ENCODE data around the gene BCL11B. TPM values are rescaled to one million over a fixed set of nuclear protein-coding genes. Genes with fewer than 3 reads are reported as not detected.
A peak's percentile ranks its signal among the peaks of the same experiment; 100 is the strongest.

BCL11B gene
- total and polyA plus RNA-seq, 2 of the 8 experiments (the other 6 are each of a cell fraction or from before 2014, with no cell fraction given): 0.63 to 5.9 TPM

- Histone ChIP-seq H4K91ac (replicated peaks; ENCODE audit: insufficient read length, low read length) (peak overlapping the region; percentile 8), H3K23me2 (ENCODE audit: low read depth, low read length) (peaks cover 7% of the 10 kb centered on the region), H3K9ac (replicated peaks in 1 of 4; ENCODE audit: extremely low read depth in 1 of 4, low read depth in 3 of 4, low read length in 3 of 4) (no peak overlapping the region), H3K23ac (ENCODE audit: insufficient read length) (no peak overlapping the region), H3K56ac (replicated peaks; ENCODE audit: insufficient read length, low read depth, low read length) (no peak overlapping the region), H3K9me3 (ENCODE audit: insufficient read depth in 2 of 2, low read depth in 1 of 2, low read length in 1 of 2) (no peaks in the 10 kb centered on the region), H2BK12ac (ENCODE audit: low read depth, low read length) (peak overlapping the region; percentile 31; the same call in 1 of the 2 replicates), H2AK5ac (ENCODE audit: low read depth, low read length) (no peak overlapping the region; the same call in 1 of the 2 replicates), H2BK120ac (replicated peaks; ENCODE audit: low read depth, low read length) (no peak overlapping the region), H2BK20ac (ENCODE audit: low read length) (no peak overlapping the region), H2AFZ (ENCODE audit: low read length) (no peak overlapping the region), H3K79me1 (ENCODE audit: low read depth, low read length) (no peaks in the 10 kb centered on the region; the same call in 1 of the 2 replicates), H3K27me3 (replicated peaks in 1 of 4; ENCODE audit: control insufficient read depth in 3 of 4, extremely low read depth in 1 of 4, insufficient read depth in 3 of 4, low read length in 3 of 4) (peaks cover 0 to 1% (median under 1%) of the 10 kb centered on the region in 4 experiments; a peak in 2 of 7 replicates), H3K4me1 (replicated peaks in 1 of 4; ENCODE audit: control insufficient read depth in 3 of 4, insufficient read depth in 4 of 4, low read length in 3 of 4) (peaks cover 11 to 38% (median 34%) of the 10 kb centered on the region in 4 experiments), H3K4me2 (ENCODE audit: insufficient read depth in 1 of 2, low read depth in 2 of 2, low read length in 2 of 2) (peak overlapping the region in 1 of 2 experiments; percentile 41; a peak in 2 of 4 replicates), H3K18ac (ENCODE audit: extremely low read depth, low read length) (peak overlapping the region; percentile 81; the same call in 1 of the 2 replicates), H2BK15ac (ENCODE audit: low read length) (no peak overlapping the region), H3K14ac (ENCODE audit: insufficient read length) (no peak overlapping the region), H3K79me2 (ENCODE audit: control insufficient read depth in 1 of 2, insufficient read depth in 2 of 2, low read length in 2 of 2) (peaks cover 0 to 72% of the 10 kb centered on the region in 2 experiments; a peak in 3 of 4 replicates), H4K20me1 (replicated peaks in 1 of 2; ENCODE audit: control insufficient read depth in 1 of 2, insufficient read depth in 2 of 2, low read length in 2 of 2) (no peaks in the 10 kb centered on the region), H3K4me3 (ENCODE audit: extremely low read depth in 1 of 4, insufficient read depth in 2 of 4, low read depth in 3 of 4, low read length in 4 of 4) (no peak overlapping the region), H3K36me3 (ENCODE audit: control insufficient read depth in 2 of 4, insufficient read depth in 4 of 4, low read length in 3 of 4) (no peaks in the 10 kb centered on the region), H3K4ac (replicated peaks; ENCODE audit: insufficient read length, low read depth, low read length) (no peak overlapping the region), H4K5ac (ENCODE audit: insufficient read length, low read depth, low read length) (no peak overlapping the region), H3K27ac (ENCODE audit: low read depth, low read length) (no peak overlapping the region), H4K8ac (ENCODE audit: extremely low read depth, insufficient read depth, low read length) (no peak overlapping the region), H2BK5ac (ENCODE audit: low read depth, low read length) (peak overlapping the region; percentile 31; the same call in 1 of the 2 replicates)
- TF ChIP-seq SIRT6 (IDR thresholded peaks at IDR 0.05; ENCODE audit: low read length): no peak
- no peak for TF ChIP-seq CEBPB (IDR thresholded peaks at IDR 0.05; ENCODE audit: low read depth, low read length)
- TF ChIP-seq TEAD4 (IDR thresholded peaks at IDR 0.05; ENCODE audit: low read depth, low read length): no peak
- TF ChIP-seq SUZ12 (IDR thresholded peaks at IDR 0.05; ENCODE audit: low read length): no peak
- no peak for TF ChIP-seq EP300 (IDR thresholded peaks at IDR 0.05; ENCODE audit: borderline replicate concordance in 1 of 2, low read depth in 2 of 2, low read length in 2 of 2)
- TF ChIP-seq, protein P1, sequence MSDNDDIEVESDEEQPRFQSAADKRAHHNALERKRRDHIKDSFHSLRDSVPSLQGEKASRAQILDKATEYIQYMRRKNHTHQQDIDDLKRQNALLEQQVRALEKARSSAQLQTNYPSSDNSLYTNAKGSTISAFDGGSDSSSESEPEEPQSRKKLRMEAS (IDR thresholded peaks at IDR 0.05): no peak
- TF ChIP-seq EGR1 (IDR thresholded peaks at IDR 0.05; ENCODE audit: borderline replicate concordance, low read depth, low read length): no peak
- FAIRE-seq: no peak
- 81% methylated on average over 11 of the region's 11 CpGs; no CpG with 5 or more reads in 1 of the 2 experiments for WGBS, 2 experiments (ENCODE audit: extremely low coverage in 1 of 2, insufficient coverage in 1 of 2, insufficient read length in 1 of 2, insufficient replicate concordance in 2 of 2, low coverage in 1 of 2, low lambda C conversion rate in 2 of 2, missing lambda C conversion rate in 1 of 2)
- no peak for DNase-seq (ENCODE audit: low read depth in 1 of 2, low spot score in 2 of 2)
- CTCF ChIA-PET (ENCODE audit: partially characterized antibody): interaction anchor here (0.8 to 2.3 kb wide), 6 partner anchors 10 to 136 kb away, joined by 3 to 8 read pairs (median 3); no protein-coding TSS in a partner anchor
- POLR2A ChIA-PET (ENCODE audit: partially characterized antibody): interaction anchor here (1.0 to 1.3 kb wide), 4 partner anchors 11 to 28 kb away, joined by 3 to 4 read pairs (median 3); no protein-coding TSS in a partner anchor
These were observed 29.8 kb downstream of the BCL11B start for GRCh38 chr14:99242238-99242637.

Measured in H1 (cell line).